ENCODE results near the gene PTGIS.

Gene PTGIS

DNA sequence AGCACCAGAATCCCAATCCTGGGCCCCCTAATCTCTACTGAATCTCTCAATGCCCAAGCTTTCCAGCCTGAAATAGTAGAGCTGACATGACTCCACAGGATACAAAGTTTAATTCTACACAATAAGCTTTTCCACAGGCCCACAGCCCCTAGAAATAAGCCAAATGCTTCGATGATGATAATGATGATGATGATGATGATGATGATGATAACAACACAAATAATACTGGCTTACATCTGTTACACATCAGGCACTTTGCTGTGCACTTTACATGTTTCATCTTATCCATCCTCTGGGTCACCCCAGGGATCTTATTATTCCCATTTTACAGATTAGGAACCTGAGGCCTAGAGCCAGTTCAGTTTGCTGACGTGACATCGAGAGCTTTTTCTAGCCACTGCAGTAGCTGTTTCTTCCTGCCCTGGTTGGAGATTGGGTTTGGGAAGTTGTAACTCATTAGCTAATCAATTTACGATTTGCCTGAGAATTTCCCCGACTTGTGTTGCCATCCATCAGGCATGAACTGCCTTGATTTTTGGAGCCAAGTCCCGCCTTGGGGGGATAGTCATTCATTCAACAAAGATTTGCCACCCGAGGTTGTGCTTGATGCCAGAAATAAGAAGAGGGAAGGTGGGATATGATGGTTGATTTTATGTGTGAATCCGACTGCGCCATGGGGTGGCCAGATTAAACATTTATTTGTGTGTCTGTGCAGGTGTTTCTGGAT, 105.9 kb downstream of the PTGIS start:
- DNase-seq = no peak

DNA sequence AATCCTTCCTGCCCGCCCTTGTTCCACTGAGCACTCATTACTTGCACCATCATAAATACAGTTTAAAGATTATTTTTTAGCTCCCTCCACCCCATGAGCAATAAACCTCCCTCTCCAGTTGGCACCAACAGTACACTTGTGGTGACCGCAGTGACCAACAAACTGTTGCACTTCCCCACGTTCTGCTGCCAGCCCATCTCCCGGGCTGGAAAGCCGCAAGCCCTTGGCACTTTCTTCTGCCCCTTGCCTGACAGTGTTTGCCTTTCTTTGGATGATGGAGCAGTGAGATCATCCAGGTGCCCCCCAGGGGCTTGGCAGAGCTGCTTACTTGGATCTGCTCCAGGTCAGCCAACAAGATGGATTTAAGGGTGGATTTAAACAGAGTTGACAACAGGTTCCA, 107.0 kb downstream of the PTGIS start:
- DNase-seq = no peak

DNA sequence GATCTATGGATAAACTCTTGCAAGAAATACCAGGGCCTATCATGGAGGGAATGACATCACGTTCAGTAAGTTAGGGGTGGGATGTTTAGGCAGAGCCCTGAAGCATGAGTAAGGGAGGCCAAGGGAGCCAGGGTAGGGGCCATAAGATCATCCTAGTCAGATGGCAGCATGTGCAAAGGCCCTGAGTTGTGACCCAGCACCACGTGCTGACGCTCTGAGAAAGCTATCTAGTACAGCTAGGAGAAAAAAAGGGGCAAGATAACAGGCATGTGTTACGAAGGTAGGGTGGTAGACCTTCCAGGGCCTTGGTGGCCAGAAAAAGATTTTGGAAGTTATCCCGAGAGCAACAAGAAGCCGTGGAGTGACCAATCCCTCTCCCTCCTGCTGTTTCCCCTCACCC, 107.8 kb downstream of the PTGIS start:
- DNase-seq = no peak

DNA sequence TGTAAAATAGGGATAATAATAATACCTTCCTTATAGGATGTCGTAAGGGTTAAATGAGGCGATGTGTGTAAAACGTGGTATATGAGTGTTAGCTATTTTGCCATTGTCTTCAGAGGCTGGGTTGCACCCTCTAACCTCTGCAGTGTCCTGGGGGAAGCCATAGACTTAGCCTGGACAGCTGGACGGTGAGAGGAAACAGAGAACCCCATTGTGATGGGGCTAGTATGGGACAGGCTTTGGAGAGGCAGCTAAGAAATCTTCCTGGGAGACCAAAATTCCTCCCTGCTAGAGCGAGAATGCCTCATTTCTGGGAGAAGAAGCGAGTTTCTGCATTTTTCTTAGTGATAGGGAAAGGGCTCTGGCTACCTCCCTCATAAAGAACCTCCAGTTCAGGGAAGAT, 108.3 kb downstream of the PTGIS start:
- DNase-seq = no peak

DNA sequence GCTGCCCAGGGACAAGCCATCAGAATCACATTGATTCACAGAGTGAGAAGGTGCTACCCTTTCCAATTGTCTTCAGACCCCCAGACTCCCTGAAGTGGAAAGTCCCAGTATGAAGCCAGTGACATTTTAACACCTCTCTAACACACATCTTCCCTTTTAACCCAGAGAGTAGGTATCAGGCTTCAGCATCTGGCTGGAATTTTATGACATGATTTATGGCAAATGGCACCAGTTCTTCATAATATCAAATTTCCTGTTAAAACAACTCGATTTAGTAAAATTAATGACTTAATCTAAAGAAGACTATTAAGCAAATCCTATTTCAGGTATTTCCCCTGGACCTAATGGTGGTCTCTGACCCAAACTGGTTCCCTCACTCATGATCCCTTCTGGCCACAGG, 110.5 kb downstream of the PTGIS start:
- no peak for DNase-seq

DNA sequence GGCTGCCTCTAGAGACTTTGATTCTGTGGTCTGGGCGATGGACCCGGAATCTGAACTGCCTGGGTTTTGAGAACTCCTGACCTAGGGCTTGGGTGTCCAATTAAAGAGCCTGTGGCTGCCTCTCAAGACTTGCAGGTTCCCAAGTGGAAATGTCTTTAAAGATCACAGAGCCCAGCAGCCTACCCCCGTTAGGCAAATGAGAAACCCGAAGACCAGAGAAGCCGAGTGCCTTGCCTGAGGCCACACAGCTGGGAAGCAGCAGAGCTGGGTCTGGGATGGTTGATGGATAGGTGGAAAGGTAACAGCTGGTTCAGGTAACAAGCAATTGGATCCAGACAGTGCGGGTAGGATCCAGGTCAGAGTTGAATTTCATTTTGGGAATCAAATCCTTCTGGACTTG, 111.3 kb downstream of the PTGIS start:
- no peak for DNase-seq

DNA sequence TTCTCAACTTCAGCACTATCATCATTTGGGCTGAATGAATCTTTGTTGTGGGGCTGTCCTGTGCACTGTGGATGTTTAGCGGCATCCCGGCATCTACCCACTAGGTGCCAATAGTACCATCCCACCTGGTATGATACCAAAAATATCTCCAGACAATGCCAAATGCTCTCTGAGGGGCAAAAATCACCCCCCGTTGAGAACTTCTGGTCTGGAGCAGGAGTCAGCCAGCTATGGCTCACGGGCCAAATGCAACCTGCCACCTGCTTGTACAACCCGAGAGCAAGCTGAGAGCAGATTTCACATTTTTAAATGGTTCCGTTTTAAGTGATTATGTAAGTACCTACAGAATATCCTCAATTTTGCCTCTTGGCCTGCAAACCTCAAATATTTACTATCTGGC, 112.2 kb downstream of the PTGIS start:
- DNase-seq = no peak

All from activated T-cell treated with anti-CD3 and anti-CD28 coated beads for 4 hours (primary cell).